GM20000 (cell line): Measurements from ENCODE around the gene ECEL1.

ENCODE experiments used
- DNase-seq: peaks from one replicate; pipeline ENCODE4 v3.0.0; 2012; ENCODE audit warnings: low spot score
- TF ChIP-seq, protein P1 (sequence below): IDR thresholded peaks from 2 replicates; pipeline ENCODE4 v1.5.1; 2012; ENCODE audit warnings: mild to moderate bottlenecking, control low read depth; ENCODE audit errors: extremely low read depth, missing control alignments

The ECEL1 gene

GRCh38 chr2:232530626-232531260 lies 43.1 kb upstream of the ECEL1 start:
- TF ChIP-seq, protein P1, sequence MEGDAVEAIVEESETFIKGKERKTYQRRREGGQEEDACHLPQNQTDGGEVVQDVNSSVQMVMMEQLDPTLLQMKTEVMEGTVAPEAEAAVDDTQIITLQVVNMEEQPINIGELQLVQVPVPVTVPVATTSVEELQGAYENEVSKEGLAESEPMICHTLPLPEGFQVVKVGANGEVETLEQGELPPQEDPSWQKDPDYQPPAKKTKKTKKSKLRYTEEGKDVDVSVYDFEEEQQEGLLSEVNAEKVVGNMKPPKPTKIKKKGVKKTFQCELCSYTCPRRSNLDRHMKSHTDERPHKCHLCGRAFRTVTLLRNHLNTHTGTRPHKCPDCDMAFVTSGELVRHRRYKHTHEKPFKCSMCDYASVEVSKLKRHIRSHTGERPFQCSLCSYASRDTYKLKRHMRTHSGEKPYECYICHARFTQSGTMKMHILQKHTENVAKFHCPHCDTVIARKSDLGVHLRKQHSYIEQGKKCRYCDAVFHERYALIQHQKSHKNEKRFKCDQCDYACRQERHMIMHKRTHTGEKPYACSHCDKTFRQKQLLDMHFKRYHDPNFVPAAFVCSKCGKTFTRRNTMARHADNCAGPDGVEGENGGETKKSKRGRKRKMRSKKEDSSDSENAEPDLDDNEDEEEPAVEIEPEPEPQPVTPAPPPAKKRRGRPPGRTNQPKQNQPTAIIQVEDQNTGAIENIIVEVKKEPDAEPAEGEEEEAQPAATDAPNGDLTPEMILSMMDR, result no peak
- no peak for DNase-seq

- no peak for DNase-seq
- TF ChIP-seq, protein P1, result no peak
These were observed 42.3 kb upstream of the ECEL1 start for GRCh38 chr2:232529806-232530547.

- no peak for DNase-seq
- TF ChIP-seq, protein P1, result no peak
These were observed 41.3 kb upstream of the ECEL1 start for GRCh38 chr2:232528746-232529460.

- TF ChIP-seq, protein P1, result no peak
- DNase-seq, result no peak
These were observed 40.4 kb upstream of the ECEL1 start for GRCh38 chr2:232527905-232528470.

DNA sequence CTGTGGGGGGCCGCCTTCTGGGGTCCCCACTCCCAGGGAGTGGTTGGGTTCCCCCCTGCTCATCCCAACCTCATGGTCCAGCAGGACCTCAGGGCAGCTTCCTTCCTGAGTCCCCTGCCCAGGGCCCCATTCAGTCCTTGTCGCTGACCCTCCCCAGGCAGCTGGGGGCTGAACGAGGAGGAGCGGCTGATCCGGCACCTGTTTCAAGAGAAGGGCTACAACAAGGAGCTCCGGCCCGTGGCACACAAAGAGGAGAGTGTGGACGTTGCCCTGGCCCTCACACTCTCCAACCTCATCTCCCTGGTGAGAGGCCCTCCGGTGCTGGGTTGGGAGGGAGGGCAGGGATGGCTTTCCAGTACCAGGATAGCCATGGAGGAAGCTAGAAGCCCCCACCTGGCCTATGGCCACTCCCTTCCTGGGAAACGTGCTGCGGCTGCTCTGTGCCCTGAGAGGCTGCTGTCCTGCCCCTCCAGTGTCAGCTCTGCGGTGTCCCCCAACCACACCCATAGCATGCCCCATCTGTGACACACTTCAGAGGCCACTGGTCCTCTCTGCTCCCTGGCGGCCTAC lies 38.8 kb upstream of the ECEL1 start:
- TF ChIP-seq, protein P1, result no peak
- DNase-seq, result no peak

- no peak for DNase-seq
- TF ChIP-seq, protein P1, result no peak
These were observed 38.2 kb upstream of the ECEL1 start, which contains the start of gene CHRND for GRCh38 chr2:232525791-232526371. Gene CHRND, plus strand, starts transcription at chr2:232526160. Its CDS starts 56 bp downstream, at chr2:232526216.
